OCI-M1 (cell line): ENCODE data around the gene TMOD2.

Source experiments
- DNase-seq: peaks from one replicate; lab custom pipeline; 2025; lab: John Stamatoyannopoulos, UW

Gene TMOD2

DNA sequence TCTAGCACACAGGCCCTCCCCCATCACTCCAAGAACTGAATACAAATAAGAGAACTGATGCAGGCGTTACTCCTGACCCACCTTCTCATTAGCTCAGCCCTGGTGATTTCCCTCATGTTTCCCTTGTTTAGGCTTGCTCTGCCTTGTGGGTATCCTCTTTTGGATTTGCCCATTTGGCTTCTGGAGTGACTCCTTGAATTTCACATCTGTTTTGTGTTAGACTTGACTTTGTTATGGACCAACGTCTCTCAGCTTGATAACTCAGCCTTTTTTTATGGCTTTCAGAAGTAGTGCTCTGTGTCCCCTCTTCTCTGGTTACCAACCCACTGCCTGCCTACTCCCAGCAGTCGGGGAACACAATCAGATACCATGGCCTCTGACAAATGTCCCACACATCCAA is 66.8 kb downstream of the TMOD2 start:
- no peak for DNase-seq

DNA sequence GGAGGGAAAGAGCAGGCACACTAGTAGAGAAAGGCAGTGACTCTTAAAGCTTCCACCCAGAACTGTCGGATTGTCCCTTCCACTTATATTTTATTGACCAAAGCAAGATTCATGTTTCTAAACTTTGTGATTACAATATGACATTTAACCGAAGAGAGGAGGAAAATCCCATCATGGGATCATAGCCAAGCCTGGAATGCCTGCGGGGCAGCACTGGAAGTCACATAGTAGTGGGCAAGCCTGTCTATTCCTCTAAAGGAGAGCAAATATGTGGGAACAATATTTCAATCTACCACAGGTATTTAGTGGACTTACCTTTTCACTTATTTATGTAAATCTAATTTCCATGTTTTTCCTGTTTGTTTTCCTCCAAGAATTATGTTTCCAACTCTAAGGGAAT is 74.3 kb downstream of the TMOD2 start:
- DNase-seq = no peak

DNA sequence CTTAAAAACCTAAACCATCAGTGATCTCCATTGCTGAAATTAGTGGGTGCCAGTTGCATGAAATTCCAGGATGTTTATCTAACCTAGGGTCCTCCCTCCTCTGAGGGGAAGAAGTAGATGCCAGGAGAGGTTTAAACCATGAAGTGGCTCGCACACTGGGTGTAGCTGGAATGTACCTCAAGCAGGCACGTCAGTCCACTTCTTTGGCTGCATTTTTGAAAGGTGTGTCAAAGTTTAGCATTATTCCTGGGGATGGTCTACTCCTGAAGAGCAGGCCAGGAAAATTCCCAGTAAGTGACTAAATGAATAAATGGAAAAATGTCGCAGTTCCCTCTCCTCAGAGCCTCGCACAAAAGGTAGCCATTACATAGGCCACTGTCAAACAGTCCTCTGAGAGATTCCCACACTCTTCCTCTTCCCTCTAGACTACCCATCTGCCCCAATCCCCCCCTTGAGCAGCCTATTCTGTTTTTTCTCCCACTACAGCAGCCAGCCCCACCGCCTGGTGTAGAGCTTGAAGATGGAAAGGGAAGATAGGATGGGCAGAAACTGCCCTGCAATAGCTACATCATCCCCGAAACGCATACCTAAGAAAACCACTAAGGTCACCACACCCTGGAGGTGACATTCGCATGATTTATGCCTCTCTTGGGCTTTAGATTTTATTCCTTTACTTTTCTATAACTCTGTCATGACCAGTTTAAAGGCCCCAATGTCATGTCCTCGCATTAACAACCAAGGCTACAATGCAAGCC is 77.4 kb downstream of the TMOD2 start:
- DNase-seq = no peak

DNA sequence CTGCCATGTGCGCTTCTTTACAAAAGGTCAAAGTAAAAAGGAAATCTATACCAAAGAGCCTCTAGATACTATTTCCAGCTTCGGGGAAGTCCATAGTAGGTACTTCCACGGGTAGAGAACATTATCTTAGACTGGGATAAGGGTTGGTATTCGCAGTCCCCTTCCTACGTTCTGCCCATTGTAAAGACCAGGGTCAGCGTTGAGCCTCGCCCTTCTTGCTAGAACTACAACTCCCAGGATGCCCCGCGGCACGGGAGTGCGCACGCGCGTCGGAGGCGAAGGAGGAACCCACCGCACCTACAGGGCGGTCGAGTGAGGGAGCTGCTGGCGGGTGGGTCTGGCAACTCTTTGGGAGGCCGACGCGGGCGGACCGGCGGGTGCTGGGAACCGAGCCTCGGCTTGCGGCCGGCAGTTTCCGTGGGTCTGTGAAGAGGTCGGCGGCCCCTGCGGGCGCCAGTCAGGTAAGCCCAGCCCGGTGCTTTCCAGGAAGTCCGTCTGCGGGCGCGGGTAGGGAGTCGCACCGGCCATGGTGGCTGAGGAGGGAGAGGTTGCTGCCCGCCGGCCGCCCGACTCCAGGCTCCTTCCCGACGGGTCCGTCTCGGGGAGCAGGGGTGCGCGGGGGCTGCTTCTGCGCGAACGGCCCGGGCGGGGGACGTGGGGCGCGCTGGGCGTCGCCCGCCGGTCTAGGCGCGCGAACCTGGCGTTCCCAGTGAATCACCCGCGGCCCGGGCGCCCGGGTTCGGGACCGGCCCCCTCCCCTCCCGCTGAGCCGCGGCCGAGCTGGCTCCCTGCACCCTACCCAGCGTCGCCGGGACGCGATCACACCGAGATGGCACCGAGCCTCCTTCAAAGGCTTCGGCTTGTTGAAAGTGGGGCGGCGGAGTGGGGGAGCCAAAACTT is 78.2 kb downstream of the TMOD2 start, which contains the start of gene TMOD3:
Gene TMOD3, plus strand, starts transcription at position 278 of the 900 bp plus-strand sequence. CDS start 33,232 bp downstream, outside the sequence.
- peak; percentile 94 for DNase-seq

DNA sequence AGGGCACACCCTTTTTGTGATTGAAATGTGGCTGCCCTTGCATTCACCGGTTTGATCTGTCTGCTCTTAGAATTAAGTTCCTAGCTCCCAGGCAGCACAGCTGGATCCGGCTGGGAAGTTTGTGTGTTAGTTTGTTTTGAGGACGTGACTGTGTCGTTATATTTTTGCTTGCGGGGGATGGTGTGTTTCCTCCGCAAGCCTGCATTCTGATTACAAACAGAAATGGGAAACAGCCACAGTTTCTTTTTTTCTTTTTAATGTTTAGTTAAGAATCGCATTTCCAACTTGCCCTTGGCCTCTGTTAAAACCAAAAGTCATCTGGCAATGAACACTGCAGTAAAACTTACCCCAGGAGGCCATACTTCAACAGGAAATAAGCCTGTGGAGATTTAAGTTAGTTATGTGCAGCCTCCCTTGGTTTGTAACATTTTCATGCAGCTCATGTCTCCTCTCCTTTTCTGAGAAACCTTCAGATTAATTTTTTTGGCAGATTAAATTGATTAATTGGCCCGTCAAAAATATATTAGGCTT is 78.9 kb downstream of the TMOD2 start:
- no peak for DNase-seq

DNA sequence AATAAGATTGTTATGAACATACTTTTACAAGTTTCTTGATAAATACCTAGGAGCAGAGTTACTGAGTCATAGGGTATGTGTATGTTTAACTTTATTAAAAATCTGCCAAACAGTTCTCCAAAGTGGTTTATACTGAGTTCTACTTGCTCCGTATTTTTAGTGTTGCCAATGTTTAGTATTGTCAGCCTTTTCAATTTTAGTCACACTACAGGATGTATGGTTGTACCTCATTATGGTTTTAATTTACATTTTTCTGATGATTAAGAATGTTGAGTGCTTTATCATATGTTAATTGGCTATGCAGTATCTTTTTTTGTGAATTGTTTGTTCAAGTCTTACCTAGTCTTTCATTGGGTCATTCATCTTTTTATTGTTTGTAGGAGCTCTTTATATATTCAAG is 82.4 kb downstream of the TMOD2 start:
- DNase-seq = no peak

DNA sequence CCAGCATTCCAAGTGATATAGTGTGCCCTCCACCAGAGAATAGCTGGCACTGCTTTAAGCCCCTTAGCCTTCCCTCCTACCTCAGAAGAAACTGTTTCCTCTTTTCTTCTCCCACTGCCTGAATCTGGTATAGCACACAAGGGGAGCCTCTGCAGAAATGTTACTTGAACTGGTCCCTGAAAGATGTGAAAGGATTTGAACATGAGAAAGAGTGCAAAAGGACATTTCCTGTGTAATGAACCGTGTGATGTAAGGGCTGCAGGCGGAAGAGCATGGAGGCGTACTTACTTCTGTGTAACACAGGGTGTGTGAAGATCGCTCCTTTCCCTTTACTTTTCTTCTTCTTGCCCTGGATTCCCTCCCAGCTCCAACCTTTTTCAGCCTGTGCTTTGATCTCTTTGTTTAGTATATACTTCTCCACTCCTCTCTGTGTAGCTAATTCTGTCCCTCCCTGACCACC is 86.4 kb downstream of the TMOD2 start:
- DNase-seq = peak; percentile 8

DNA sequence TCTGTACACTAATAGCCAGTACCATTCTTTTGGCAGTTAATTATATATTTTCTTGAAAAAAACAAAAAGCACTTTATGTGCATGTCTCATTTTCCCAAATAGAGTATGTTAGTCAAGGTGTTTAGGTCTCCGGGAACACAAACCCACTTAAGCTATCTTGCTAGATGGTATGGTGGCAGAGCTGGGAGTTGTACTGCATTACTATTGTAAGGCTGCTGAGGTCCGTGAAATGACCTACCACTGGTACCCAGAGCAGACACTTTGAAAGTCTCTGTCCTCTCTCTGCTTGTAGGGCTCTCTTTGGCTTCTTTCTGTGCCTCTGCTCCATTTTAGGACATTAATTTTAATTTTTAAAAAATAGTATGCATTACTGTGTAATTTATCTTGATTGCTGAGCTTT is 86.9 kb downstream of the TMOD2 start:
- DNase-seq = no peak

DNA sequence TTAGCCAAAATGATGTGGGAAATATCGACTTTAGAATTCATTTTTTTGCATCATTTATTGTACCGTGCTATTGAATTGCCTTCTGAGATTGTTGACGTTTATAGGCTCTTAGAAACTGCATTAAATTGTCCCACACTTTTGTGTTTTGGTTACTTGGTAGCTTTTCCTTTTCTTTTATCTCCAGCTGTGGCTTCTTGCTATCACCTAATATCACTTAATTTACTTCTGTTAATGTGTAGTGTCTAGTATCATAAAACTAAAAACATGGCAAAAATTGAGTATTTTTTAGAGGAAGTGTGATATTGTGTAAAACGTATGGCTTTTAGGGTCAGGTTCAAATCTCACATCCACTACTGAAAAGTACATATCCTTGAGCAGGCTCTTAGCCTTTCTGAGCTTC is 89.3 kb downstream of the TMOD2 start:
- DNase-seq = no peak

DNA sequence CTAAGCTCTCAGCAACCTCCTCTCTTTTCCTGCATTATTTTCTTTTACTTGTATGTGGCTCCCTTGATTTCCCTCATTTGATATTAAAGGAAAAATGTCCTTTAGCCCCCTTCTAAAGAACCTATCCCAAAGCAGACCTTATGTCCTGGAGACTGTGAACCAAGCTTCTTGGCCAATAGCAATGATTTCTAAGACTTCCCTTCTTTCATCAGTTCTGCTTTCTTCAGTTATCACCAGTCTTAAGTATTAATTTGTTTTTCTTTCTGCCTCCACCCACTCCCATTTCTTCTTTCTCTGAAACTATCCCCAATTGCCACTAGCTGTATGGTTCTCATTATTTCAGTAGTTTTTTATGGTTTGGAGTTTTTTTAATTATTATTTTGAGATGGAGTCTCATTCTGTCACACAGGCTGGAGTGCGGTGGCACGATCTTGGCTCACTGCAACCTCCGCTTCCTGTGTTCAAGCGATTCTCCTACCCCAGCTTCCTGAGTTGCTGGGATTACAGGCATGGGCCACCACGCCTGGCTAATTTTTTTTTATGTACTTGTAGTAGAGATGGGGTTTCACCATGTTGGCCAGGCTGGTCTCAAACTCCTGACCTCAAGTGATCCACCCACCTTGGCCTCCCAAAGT is 90.1 kb downstream of the TMOD2 start:
- peak; percentile 26 for DNase-seq

DNA sequence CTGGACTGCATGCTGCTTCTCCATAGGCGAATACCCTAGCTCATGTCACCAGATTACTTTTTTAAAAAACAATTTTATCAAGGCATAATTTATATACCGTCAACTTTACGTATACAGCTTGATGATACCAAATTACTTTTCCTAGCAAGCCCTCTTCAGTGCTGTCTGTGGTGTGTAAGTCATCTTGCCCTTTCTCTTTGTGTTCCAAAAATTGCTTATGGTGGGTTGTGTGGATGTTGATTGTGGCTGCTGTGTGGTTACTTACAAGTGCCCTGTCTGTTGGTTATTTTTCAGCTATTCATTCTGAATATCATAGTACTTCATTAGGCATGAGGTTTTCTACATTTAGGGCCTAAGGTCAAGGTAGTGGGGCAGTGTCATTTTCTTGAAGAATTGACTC is 90.9 kb downstream of the TMOD2 start:
- no peak for DNase-seq

DNA sequence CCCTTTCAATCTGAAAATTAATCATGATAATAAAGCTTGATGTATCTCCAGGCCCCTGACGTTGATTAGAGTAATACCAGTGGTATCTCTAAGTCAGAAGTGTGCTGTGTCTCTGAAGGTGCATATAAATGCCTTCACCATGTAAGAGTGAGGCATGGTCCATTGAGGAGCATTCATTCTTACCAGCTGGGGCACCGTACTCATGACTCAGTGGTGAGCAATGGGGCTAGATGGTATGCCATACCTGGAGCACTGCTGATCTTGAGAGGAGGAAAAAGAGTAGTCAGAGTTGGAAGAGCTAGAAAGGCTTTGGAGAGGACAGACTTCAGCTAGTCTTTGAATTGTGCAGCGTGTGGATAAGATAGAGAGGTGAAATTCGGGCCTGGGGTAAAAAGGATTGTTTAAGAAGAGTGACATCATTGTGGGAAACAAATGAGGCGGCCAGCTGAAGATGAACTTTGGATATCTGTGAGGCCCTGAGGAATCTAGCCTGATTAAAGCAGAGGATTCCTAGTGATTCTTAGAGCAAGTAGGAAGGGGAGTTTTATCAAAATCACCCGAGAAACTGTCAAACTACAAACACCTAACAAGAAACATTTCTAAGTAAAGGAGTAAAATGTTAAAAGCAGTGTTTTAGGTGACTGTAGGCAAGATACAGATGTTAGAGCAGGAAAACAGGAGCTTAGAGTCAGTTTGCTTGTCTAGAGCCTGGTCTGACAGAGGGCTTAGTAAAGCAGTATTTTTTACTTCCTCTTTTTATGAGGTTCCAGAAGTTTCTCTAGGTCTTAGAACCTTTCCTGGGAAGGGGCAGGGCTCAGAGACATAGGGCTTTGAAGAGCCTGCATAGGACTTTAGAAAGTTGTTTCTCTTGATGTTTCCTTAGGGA is 91.7 kb downstream of the TMOD2 start:
- peak; percentile 84 for DNase-seq

DNA sequence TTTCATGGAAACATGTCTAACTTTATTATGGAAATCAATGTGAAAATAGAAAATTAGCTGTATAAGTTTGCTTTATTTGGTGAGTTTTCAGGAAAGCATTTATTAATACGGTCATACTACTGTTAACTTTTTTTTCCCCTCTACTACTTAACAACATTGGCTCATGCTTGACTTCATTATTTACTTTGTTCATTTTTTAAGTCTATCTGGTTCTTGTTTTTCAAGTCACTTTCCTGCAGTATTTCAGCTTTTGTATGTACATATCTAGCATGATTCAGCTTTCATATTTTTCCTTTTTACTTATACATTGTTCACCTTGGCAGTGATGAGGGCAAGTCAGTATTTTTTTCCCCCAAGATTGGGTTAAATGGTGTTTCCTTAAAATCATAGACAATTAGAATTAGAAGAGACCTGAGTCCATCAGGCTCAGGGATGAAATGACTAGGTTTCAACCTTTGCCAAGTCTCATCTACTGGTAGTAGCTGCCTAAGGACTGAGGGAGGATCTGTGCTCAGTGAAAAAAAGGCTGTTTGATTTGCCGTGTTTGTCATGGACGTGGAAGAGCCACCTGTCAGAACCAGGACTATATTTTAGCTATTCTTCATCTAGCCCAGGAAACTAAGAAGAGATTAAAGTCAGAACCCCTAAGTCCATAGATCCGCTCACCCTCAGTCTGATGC is 93.5 kb downstream of the TMOD2 start:
- DNase-seq = no peak

DNA sequence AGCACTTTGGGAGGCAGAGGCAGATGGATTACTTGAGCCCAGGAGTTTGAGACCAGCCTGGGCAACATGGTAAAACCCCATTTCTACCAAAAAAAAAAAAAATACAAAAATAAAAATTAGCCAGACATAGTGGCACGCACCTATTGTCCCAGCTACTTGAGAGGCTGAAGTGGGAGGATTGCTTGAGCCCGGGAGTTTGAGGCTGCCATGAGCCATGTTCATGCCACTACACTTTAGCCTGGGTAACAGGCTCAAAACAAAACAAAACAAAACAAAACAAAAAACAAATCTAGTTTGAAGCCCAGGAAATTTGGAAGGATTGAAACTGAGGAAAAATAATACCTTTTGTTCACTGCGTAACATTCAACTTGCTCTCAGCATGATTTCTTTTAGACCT is 94.7 kb downstream of the TMOD2 start:
- no peak for DNase-seq

DNA sequence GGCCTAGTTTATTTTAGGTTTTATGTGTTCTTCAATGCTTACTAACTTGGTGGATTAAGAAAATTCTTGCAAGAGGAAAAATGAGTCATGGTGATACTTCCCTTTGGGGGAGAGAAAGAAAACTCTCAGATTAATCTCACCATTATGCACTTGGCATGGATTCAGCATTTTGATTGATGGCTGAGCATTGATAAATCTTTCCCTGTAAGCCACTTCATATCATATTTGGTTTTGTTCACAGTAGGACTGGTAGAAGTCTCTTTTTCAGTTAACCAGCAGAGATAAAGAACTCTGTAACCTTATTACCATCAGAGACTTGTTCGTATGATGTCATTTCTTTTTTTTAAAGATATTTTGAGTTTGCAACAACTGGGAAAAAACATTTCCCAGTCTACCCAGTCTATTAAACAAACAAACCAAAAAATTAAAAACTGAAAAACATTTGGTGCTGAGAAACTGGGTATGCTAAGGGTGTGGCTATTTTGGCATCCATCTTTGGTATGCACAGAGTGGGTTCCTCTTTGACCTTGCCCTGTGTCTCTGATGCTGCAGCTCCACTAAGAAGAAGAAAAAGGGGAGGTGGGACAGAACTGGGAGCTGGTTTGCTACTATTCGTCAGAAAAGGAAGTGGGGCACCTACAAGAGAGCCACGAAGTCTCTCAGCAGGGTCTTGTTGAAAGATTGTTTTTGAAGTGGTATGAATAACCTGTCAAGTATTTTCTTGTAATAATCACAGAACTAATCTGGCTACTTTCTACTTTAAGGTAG is 95.2 kb downstream of the TMOD2 start:
- peak; percentile 83 for DNase-seq

DNA sequence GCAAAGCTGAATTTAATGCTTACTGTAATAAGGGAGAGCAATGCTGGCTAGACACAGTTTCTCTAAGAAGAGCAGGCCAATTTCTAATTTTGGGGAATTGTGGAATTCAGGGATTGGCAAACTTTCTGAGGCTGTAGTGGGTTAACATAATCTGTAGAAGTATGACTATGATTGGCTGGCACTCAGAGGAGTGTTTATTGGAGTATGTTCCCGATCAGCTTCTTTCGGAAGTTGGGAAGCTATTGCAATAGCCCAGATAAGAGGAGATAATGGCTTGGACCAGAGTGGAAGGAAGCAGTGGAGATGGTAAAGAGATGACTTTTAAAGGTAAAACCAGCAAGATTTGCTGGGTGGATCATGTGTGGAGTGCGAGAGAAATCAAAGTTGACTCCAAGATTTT is 97.4 kb downstream of the TMOD2 start:
- DNase-seq = no peak

DNA sequence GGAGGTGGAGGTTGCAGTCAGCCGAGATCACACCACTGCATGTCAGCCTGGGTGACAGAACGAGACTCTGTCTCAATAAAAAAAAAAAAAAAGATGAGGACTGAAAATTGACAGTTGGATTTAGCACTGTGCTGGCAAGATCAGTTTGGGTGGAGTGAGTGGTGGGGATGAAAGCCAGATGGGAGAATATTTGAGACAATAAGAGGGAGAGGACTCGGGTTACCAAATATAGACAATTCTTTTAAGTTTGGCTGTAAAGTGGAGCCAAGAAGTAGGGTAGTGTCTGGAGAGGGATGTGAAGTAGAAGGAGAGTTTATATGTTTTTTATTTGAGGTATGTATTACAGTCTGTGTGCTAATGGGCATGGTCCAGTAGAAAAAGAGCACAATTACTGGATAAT is 98.5 kb downstream of the TMOD2 start:
- no peak for DNase-seq

DNA sequence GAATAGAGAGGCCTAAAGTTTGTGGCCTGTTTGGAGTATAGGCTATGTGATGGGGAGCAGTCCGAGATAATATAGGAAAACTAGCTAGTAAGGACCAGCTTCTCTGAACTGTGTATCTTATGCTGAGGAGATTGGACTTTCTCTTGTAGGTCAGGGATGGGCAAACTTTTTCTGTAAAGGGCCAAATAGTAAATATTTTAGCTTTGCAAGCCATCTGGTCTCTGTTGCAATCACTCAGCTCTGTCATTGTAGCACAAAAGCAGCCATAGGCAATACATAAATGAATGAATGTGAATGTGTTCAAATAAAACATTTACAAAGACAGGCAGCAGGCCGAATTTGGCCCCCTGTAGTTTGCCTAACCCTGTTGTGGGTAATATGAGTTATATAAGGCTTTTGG is 102.6 kb downstream of the TMOD2 start:
- no peak for DNase-seq

DNA sequence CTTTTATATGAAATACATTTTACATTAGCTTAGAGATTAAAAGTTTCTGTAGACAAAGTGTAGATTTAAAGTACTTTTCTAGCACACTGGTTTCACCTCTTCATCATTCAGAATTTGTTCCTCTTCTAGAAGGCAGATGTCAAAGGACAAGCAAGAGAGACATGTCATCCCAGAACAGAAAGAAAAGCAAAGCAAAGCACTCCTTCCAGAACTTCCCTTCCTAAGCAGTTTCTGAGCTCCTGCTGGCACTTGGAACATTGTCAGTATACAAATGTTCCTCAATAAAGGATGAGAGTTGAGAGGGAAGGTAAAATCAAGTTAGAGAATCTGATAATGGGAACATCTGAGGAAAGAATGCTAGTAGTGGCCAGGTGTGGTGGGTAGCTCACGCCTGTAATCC is 104.2 kb downstream of the TMOD2 start:
- DNase-seq = no peak
